ENCODE data around the gene DAP.

DAP gene

GRCh38 chr5:10680876-10681481, 80.1 kb downstream of the DAP start:
- peaks cover 11% of the 10 kb centered on the region for H3K36me3 ChIP-seq (ENCODE audit: control insufficient read depth, insufficient read depth, low read length)
- H3K4me1 ChIP-seq (ENCODE audit: control insufficient read depth, insufficient read depth, low read length), result no peaks in the 10 kb centered on the region
- no peaks in the 10 kb centered on the region for H3K27me3 ChIP-seq (ENCODE audit: control insufficient read depth, insufficient read depth, low read length)
- no peak overlapping the region for H3K9ac ChIP-seq (ENCODE audit: low read depth, low read length)
- H3K4me3 ChIP-seq (ENCODE audit: low read depth, low read length), result no peak overlapping the region
- no peaks in the 10 kb centered on the region for H3K9me3 ChIP-seq (ENCODE audit: control insufficient read depth, insufficient read depth, low read length)

- no peak overlapping the region for H3K9ac ChIP-seq (ENCODE audit: low read depth, low read length)
- H3K4me1 ChIP-seq (ENCODE audit: control insufficient read depth, insufficient read depth, low read length), result no peaks in the 10 kb centered on the region
- no peaks in the 10 kb centered on the region for H3K9me3 ChIP-seq (ENCODE audit: control insufficient read depth, insufficient read depth, low read length)
- no peak overlapping the region for H3K4me3 ChIP-seq (ENCODE audit: low read depth, low read length)
- peaks cover 11% of the 10 kb centered on the region for H3K36me3 ChIP-seq (ENCODE audit: control insufficient read depth, insufficient read depth, low read length)
- no peaks in the 10 kb centered on the region for H3K27me3 ChIP-seq (ENCODE audit: control insufficient read depth, insufficient read depth, low read length)
These were observed 81.6 kb downstream of the DAP start for GRCh38 chr5:10679336-10679988.

- no peak overlapping the region for H3K9ac ChIP-seq (ENCODE audit: low read depth, low read length)
- no peaks in the 10 kb centered on the region for H3K9me3 ChIP-seq (ENCODE audit: control insufficient read depth, insufficient read depth, low read length)
- H3K4me3 ChIP-seq (ENCODE audit: low read depth, low read length), result no peak overlapping the region
- no peaks in the 10 kb centered on the region for H3K4me1 ChIP-seq (ENCODE audit: control insufficient read depth, insufficient read depth, low read length)
- no peaks in the 10 kb centered on the region for H3K27me3 ChIP-seq (ENCODE audit: control insufficient read depth, insufficient read depth, low read length)
- peaks cover 11% of the 10 kb centered on the region for H3K36me3 ChIP-seq (ENCODE audit: control insufficient read depth, insufficient read depth, low read length)
These were observed 82.8 kb downstream of the DAP start for GRCh38 chr5:10678244-10678643.

- Histone ChIP-seq H3K27me3 (ENCODE audit: control insufficient read depth, insufficient read depth, low read length) (no peaks in the 10 kb centered on the region), H3K4me1 (ENCODE audit: control insufficient read depth, insufficient read depth, low read length) (no peaks in the 10 kb centered on the region), H3K4me3 (ENCODE audit: low read depth, low read length) (no peak overlapping the region), H3K9me3 (ENCODE audit: control insufficient read depth, insufficient read depth, low read length) (no peaks in the 10 kb centered on the region), H3K9ac (ENCODE audit: low read depth, low read length) (no peak overlapping the region), H3K36me3 (ENCODE audit: control insufficient read depth, insufficient read depth, low read length) (peaks cover 11% of the 10 kb centered on the region)
These were observed 83.5 kb downstream of the DAP start for GRCh38 chr5:10677533-10677932.

GRCh38 chr5:10676946-10677345, 84.1 kb downstream of the DAP start:
- Histone ChIP-seq H3K4me3 (ENCODE audit: low read depth, low read length) (no peak overlapping the region), H3K36me3 (ENCODE audit: control insufficient read depth, insufficient read depth, low read length) (peaks cover 6% of the 10 kb centered on the region), H3K9me3 (ENCODE audit: control insufficient read depth, insufficient read depth, low read length) (no peaks in the 10 kb centered on the region), H3K4me1 (ENCODE audit: control insufficient read depth, insufficient read depth, low read length) (no peaks in the 10 kb centered on the region), H3K9ac (ENCODE audit: low read depth, low read length) (no peak overlapping the region), H3K27me3 (ENCODE audit: control insufficient read depth, insufficient read depth, low read length) (no peaks in the 10 kb centered on the region)

DNA sequence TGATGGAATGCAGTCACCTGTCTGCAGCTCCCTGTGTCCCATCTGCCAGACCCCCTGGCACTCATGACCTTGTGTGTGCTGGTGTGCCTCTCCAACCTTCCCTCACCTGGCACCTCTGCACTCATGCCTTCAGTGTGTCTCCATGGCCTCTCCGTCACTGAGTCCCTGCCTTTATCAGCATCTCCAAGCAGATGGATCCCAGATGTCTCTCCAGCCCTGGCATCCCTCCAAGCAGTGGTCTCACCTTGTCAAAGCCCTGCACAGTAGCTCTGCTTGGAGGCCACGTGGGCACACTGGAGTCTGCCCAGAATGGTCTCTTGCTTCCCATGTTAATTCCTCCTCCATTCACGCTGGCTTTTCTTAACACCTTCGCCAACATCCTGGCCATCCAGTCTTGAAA, 84.8 kb downstream of the DAP start:
- Histone ChIP-seq H3K4me1 (ENCODE audit: control insufficient read depth, insufficient read depth, low read length) (no peaks in the 10 kb centered on the region), H3K27me3 (ENCODE audit: control insufficient read depth, insufficient read depth, low read length) (no peaks in the 10 kb centered on the region), H3K9ac (ENCODE audit: low read depth, low read length) (no peak overlapping the region), H3K9me3 (ENCODE audit: control insufficient read depth, insufficient read depth, low read length) (no peaks in the 10 kb centered on the region), H3K36me3 (ENCODE audit: control insufficient read depth, insufficient read depth, low read length) (no peaks in the 10 kb centered on the region), H3K4me3 (ENCODE audit: low read depth, low read length) (no peak overlapping the region)

- H3K4me3 ChIP-seq (ENCODE audit: low read depth, low read length), result no peak overlapping the region
- H3K9ac ChIP-seq (ENCODE audit: low read depth, low read length), result no peak overlapping the region
- no peaks in the 10 kb centered on the region for H3K4me1 ChIP-seq (ENCODE audit: control insufficient read depth, insufficient read depth, low read length)
- H3K36me3 ChIP-seq (ENCODE audit: control insufficient read depth, insufficient read depth, low read length), result no peaks in the 10 kb centered on the region
- no peaks in the 10 kb centered on the region for H3K27me3 ChIP-seq (ENCODE audit: control insufficient read depth, insufficient read depth, low read length)
- H3K9me3 ChIP-seq (ENCODE audit: control insufficient read depth, insufficient read depth, low read length), result no peaks in the 10 kb centered on the region
These were observed 85.8 kb downstream of the DAP start for GRCh38 chr5:10675177-10675700.

GRCh38 chr5:10674582-10674981, 86.5 kb downstream of the DAP start:
- Histone ChIP-seq H3K27me3 (ENCODE audit: control insufficient read depth, insufficient read depth, low read length) (no peaks in the 10 kb centered on the region), H3K4me1 (ENCODE audit: control insufficient read depth, insufficient read depth, low read length) (no peaks in the 10 kb centered on the region), H3K4me3 (ENCODE audit: low read depth, low read length) (no peak overlapping the region), H3K9me3 (ENCODE audit: control insufficient read depth, insufficient read depth, low read length) (no peaks in the 10 kb centered on the region), H3K36me3 (ENCODE audit: control insufficient read depth, insufficient read depth, low read length) (no peaks in the 10 kb centered on the region), H3K9ac (ENCODE audit: low read depth, low read length) (no peak overlapping the region)

GRCh38 chr5:10674096-10674495, 86.9 kb downstream of the DAP start:
- Histone ChIP-seq H3K4me1 (ENCODE audit: control insufficient read depth, insufficient read depth, low read length) (no peaks in the 10 kb centered on the region), H3K9ac (ENCODE audit: low read depth, low read length) (no peak overlapping the region), H3K4me3 (ENCODE audit: low read depth, low read length) (no peak overlapping the region)

DNA sequence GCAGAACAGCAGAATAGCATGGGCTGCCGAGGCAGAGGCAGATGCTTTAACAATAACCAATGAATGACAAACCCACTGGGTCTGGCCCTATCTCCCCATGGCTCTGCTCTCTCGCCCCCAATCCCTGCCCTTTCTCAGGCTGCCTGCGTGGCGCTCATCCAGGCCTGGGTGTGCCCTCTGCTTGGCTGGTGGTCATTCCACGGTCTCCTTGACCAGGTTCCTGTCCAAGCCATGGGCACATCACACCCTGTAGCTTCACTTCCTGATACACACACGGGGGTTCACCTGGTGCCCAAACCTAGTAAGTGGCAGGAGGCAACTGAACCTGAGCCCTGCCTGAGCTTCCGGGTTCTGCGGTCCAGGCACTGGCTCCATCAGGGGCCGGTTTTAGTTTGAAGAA, 87.6 kb downstream of the DAP start:
- Histone ChIP-seq H3K27me3 (ENCODE audit: control insufficient read depth, insufficient read depth, low read length) (no peaks in the 10 kb centered on the region), H3K36me3 (ENCODE audit: control insufficient read depth, insufficient read depth, low read length) (no peaks in the 10 kb centered on the region), H3K4me3 (ENCODE audit: low read depth, low read length) (no peak overlapping the region), H3K9me3 (ENCODE audit: control insufficient read depth, insufficient read depth, low read length) (no peaks in the 10 kb centered on the region), H3K4me1 (ENCODE audit: control insufficient read depth, insufficient read depth, low read length) (no peaks in the 10 kb centered on the region), H3K9ac (ENCODE audit: low read depth, low read length) (no peak overlapping the region)

More at GRCh38 chr5:10674096-10674495, 86.9 kb downstream of the DAP start:
- no peaks in the 10 kb centered on the region for H3K36me3 ChIP-seq (ENCODE audit: control insufficient read depth, insufficient read depth, low read length)
- H3K27me3 ChIP-seq (ENCODE audit: control insufficient read depth, insufficient read depth, low read length), result no peaks in the 10 kb centered on the region
- no peaks in the 10 kb centered on the region for H3K9me3 ChIP-seq (ENCODE audit: control insufficient read depth, insufficient read depth, low read length)

GRCh38 chr5:10673017-10673389, 88.0 kb downstream of the DAP start:
- no peak overlapping the region for H3K9ac ChIP-seq (ENCODE audit: low read depth, low read length)
- H3K36me3 ChIP-seq (ENCODE audit: control insufficient read depth, insufficient read depth, low read length), result no peaks in the 10 kb centered on the region
- no peaks in the 10 kb centered on the region for H3K4me1 ChIP-seq (ENCODE audit: control insufficient read depth, insufficient read depth, low read length)
- H3K27me3 ChIP-seq (ENCODE audit: control insufficient read depth, insufficient read depth, low read length), result no peaks in the 10 kb centered on the region
- no peaks in the 10 kb centered on the region for H3K9me3 ChIP-seq (ENCODE audit: control insufficient read depth, insufficient read depth, low read length)
- H3K4me3 ChIP-seq (ENCODE audit: low read depth, low read length), result no peak overlapping the region
